Left ventricle myocardium inferior (tissue), 1 donor: ENCODE data around the gene EGR2. TPM values are rescaled to one million over a fixed set of nuclear protein-coding genes. Genes with fewer than 3 reads are reported as not detected.

ENCODE experiments used
- DNase-seq: peaks from one replicate; pipeline ENCODE4 v3.0.0-alpha.2; 2020
- H3K27ac ChIP-seq: fragments of 200-600 bp; replicated peaks from 2 replicates; pipeline ENCODE4 v1.8.0; 2021
- H3K27me3 ChIP-seq: fragments of 200-600 bp; 2 replicates; pipeline ENCODE4 v1.8.0; 2021; ENCODE audit warnings: low read depth
- H3K36me3 ChIP-seq: fragments of 200-600 bp; 2 replicates; pipeline ENCODE4 v1.8.0; 2021
- H3K4me1 ChIP-seq: fragments of 200-600 bp; 2 replicates; pipeline ENCODE4 v1.8.0; 2021
- H3K4me3 ChIP-seq: fragments of 200-600 bp; 2 replicates; pipeline ENCODE4 v1.8.0; 2021; ENCODE audit warnings: mild to moderate bottlenecking, moderate library complexity
- H3K9me3 ChIP-seq: fragments of 200-600 bp; replicated peaks from 2 replicates; pipeline ENCODE4 v1.8.0; 2021
- intact Hi-C: fragments of 100-400 bp; cut with micrococcal nuclease; formaldehyde crosslinking; loops from one replicate; pipeline ENCODE4 v1.11.0; 2022
- total RNA-seq: library from RNA; stranded (reverse); fragmentation: NEBNext Ultra II Directional; extraction: Animal tissue kit (Norgen Biotek cat#: 25700); gene quantifications from one replicate; pipeline ENCODE4 v1.2.1, GENCODE V29; 2021
- TF ChIP-seq, protein P1 (sequence below): fragments of 200-600 bp; IDR thresholded peaks from 2 replicates; pipeline ENCODE4 v1.8.0; 2021; ENCODE audit warnings: antibody characterized with exemption, mild to moderate bottlenecking, borderline replicate concordance
- donor health status: DM: no; HTN: yes; CAD: no; lungs with severe emphysema.

EGR2 gene
- total RNA-seq, 1 donor from 2014 or later, result 0.52 TPM

DNA sequence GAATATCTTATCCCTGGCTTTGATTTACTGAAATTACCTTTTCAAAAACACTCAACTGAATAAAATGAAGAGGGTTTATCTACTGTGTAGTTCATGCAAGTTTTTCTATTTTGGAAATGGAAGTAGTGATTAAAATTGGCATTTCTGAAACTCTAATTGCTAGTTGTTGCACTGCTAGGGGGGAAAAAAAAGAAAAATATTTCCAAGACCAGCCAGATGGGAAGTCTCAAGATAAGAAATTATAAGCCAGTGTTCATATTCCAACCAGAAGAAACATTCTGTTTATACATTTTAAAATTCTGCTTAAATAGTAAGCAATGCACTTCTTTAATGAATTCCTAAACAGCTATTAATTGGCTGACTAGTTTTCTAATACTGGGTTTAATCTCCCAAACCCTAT, 21.1 kb downstream of the EGR2 start:
- intact Hi-C loops, result no loop called here
- peak overlapping the region; percentile 29 for H3K27ac ChIP-seq
- peaks cover 3% of the 10 kb centered on the region for H3K4me1 ChIP-seq
- no peaks in the 10 kb centered on the region for H3K9me3 ChIP-seq
- H3K36me3 ChIP-seq, result no peaks in the 10 kb centered on the region
- H3K4me3 ChIP-seq, result no peak overlapping the region
- no peak for DNase-seq
- TF ChIP-seq, protein P1, sequence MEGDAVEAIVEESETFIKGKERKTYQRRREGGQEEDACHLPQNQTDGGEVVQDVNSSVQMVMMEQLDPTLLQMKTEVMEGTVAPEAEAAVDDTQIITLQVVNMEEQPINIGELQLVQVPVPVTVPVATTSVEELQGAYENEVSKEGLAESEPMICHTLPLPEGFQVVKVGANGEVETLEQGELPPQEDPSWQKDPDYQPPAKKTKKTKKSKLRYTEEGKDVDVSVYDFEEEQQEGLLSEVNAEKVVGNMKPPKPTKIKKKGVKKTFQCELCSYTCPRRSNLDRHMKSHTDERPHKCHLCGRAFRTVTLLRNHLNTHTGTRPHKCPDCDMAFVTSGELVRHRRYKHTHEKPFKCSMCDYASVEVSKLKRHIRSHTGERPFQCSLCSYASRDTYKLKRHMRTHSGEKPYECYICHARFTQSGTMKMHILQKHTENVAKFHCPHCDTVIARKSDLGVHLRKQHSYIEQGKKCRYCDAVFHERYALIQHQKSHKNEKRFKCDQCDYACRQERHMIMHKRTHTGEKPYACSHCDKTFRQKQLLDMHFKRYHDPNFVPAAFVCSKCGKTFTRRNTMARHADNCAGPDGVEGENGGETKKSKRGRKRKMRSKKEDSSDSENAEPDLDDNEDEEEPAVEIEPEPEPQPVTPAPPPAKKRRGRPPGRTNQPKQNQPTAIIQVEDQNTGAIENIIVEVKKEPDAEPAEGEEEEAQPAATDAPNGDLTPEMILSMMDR, result no peak
- H3K27me3 ChIP-seq, result no peaks in the 10 kb centered on the region

DNA sequence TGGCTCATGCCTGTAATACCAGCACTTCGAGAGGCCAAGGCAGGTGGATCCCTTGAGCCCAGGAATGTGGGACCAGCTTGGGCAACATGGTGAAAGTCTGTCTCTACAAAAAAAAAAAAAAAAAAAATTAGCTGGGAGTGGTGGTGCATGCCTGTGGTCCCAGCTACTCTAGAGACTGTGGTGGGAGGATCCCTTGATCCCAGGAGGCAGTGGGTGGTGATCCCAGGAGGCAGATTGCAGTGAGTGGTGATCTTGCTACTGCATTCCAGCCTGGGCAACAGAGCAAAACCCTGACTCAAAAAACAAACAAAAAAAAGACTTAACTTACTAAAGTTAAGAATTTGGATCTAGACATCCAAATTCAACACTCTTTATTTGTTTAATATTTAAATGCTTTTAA, 21.9 kb downstream of the EGR2 start:
- Histone ChIP-seq H3K27me3 (no peaks in the 10 kb centered on the region), H3K9me3 (no peaks in the 10 kb centered on the region), H3K4me1 (peaks cover 7% of the 10 kb centered on the region), H3K4me3 (no peak overlapping the region), H3K27ac (peak overlapping the region; percentile 29), H3K36me3 (no peaks in the 10 kb centered on the region)
- no peak for DNase-seq
- intact Hi-C loops, result no loop called here
- TF ChIP-seq, protein P1, result no peak

DNA sequence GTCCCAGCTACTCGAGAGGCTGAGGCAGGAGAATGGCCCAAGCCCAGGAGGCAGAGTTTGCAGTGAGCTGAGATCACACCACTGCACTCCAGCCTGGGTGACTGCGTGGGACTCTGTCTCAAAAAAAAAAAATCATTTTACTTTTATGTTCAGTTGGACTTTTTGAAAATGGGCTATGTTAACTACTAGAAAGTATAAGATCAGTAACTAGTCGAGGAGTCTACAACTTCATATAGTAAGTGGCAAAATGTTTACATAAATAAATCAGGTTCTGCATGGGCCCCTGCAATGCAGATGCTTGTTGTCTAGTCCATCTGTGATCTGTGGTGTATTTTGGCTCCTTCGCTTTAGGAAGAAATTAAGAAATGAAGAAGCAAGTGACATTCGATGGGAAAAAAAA, 23.9 kb downstream of the EGR2 start:
- H3K27ac ChIP-seq, result peak overlapping the region; percentile 5

DNA sequence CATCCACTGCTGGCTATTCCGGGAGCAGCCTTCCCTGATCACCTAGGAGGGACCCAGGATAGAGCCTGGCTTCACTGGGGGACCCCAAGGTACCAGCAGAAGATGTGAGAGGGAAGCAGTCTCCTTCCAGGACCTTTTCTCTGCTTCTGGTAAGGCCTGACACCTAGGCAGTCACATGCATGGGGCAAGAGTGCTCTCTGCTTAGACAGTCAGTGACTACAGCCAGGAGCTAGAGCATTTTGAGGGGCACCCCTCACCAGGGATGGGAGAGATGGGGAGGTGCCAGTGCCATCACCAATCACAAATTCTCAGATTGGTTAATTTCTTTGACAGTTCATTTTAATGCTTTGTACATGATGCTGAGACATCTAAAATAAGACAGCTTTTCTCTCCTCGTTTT, 25.6 kb downstream of the EGR2 start:
- peaks cover 13% of the 10 kb centered on the region for H3K9me3 ChIP-seq
- DNase-seq, result no peak
- intact Hi-C loops, result no loop called here
- H3K36me3 ChIP-seq, result no peaks in the 10 kb centered on the region
- H3K4me1 ChIP-seq, result peaks cover 19% of the 10 kb centered on the region
- no peaks in the 10 kb centered on the region for H3K27me3 ChIP-seq
- H3K27ac ChIP-seq, result no peak overlapping the region
- no peak overlapping the region for H3K4me3 ChIP-seq
- TF ChIP-seq, protein P1, result no peak

More for the DNA sequence above, 23.9 kb downstream of the EGR2 start:
- TF ChIP-seq, protein P1, result no peak
- peaks cover 15% of the 10 kb centered on the region for H3K4me1 ChIP-seq
- no peak overlapping the region for H3K4me3 ChIP-seq
- DNase-seq, result no peak
- H3K9me3 ChIP-seq, result peaks cover 6% of the 10 kb centered on the region
- no peaks in the 10 kb centered on the region for H3K27me3 ChIP-seq
- no peaks in the 10 kb centered on the region for H3K36me3 ChIP-seq
- intact Hi-C loops, result no loop called here

DNA sequence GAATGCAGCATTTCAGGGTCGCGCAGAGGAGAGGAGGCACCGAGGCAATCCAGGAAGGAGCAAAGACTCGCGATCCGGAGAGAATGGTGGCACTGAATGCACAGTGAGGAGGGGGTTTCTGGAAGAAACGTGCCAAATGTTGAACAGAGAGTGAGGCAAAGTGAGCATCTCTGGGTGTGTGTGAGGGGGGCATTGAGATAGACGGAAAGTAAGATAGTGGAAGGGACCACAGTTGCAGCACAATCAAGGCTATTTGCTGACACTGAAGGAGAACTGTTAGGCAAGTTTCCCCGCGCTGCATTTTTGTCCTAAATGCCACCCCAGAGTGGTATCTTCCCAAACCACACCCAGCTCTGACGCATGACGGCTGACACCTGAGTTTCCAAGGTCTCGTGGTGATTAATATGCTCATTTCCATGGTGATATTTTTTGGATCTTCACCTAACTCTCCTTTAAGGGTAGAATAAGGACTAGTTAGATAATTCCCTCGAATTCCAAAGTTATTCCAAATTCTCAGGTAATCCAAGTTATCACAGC, 26.1 kb downstream of the EGR2 start:
- TF ChIP-seq, protein P1, result no peak
- no peak overlapping the region for H3K27ac ChIP-seq
- intact Hi-C loops, result no loop called here

More for the DNA sequence above, 26.1 kb downstream of the EGR2 start:
- H3K4me1 ChIP-seq, result peaks cover 19% of the 10 kb centered on the region
- H3K9me3 ChIP-seq, result peaks cover 18% of the 10 kb centered on the region
- no peak overlapping the region for H3K4me3 ChIP-seq
- DNase-seq, result no peak
- H3K36me3 ChIP-seq, result no peaks in the 10 kb centered on the region
- H3K27me3 ChIP-seq, result no peaks in the 10 kb centered on the region
